ENCODE results near the gene NBPF1.
"Not testable (repeated sequence)": the region's sequence is repeated elsewhere in the genome, so short reads cannot be mapped to it uniquely, and the experiment has no call there.

NBPF1 gene

GRCh38 chr1:16621681-16622315, 8.4 kb upstream of the NBPF1 start:
- not testable (repeated sequence) for DNase-seq (ENCODE audit: low read depth)

GRCh38 chr1:16621300-16621658, 7.9 kb upstream of the NBPF1 start:
- DNase-seq (ENCODE audit: low read depth): no peak

GRCh38 chr1:16619803-16620501, 6.6 kb upstream of the NBPF1 start:
- not testable (repeated sequence) for DNase-seq (ENCODE audit: low read depth)

- DNase-seq (ENCODE audit: low read depth): no peak
Observed at GRCh38 chr1:16618719-16619118, 5.4 kb upstream of the NBPF1 start.

GRCh38 chr1:16617778-16618580, 4.6 kb upstream of the NBPF1 start:
- DNase-seq (ENCODE audit: low read depth): no peak

- no peak for DNase-seq (ENCODE audit: low read depth)
Observed at GRCh38 chr1:16617114-16617631, 3.8 kb upstream of the NBPF1 start.

GRCh38 chr1:16615253-16616252, 2.2 kb upstream of the NBPF1 start:
- DNase-seq (ENCODE audit: low read depth): no peak

- no peak for DNase-seq (ENCODE audit: low read depth)
Observed at GRCh38 chr1:16614361-16615252, 1.2 kb upstream of the NBPF1 start.

GRCh38 chr1:16612332-16613172, 812 bp downstream of the NBPF1 start:
- peak; percentile 36 for DNase-seq (ENCODE audit: low read depth)

- DNase-seq (ENCODE audit: low read depth): not testable (repeated sequence)
Observed at GRCh38 chr1:16611981-16612331, 1.4 kb downstream of the NBPF1 start.

GRCh38 chr1:16611164-16611563, 2.2 kb downstream of the NBPF1 start:
- not testable (repeated sequence) for DNase-seq (ENCODE audit: low read depth)

GRCh38 chr1:16610553-16610952, 2.8 kb downstream of the NBPF1 start:
- not testable (repeated sequence) for DNase-seq (ENCODE audit: low read depth)

- DNase-seq (ENCODE audit: low read depth): not testable (repeated sequence)
Observed at GRCh38 chr1:16609761-16610160, 3.6 kb downstream of the NBPF1 start.

- no peak for DNase-seq (ENCODE audit: low read depth)
Observed at GRCh38 chr1:16608838-16609560, 4.4 kb downstream of the NBPF1 start.

- DNase-seq (ENCODE audit: low read depth): not testable (repeated sequence)
Observed at GRCh38 chr1:16607853-16608815, 5.2 kb downstream of the NBPF1 start.

- DNase-seq (ENCODE audit: low read depth): no peak
Observed at GRCh38 chr1:16607433-16607851, 5.9 kb downstream of the NBPF1 start.

GRCh38 chr1:16606666-16607432, 6.5 kb downstream of the NBPF1 start:
- not testable (repeated sequence) for DNase-seq (ENCODE audit: low read depth)
